ENCODE results near the gene ATP10A. TPM values are rescaled to one million over a fixed set of nuclear protein-coding genes. Genes with fewer than 3 reads are reported as not detected.

Gene ATP10A
- total RNA-seq, 1 donor: 15.8 TPM

GRCh38 chr15:25733036-25733855, 129.9 kb downstream of the ATP10A start:
- H3K4me1 ChIP-seq (ENCODE audit: insufficient read depth, low read length): no peaks in the 10 kb centered on the region
- no peaks in the 10 kb centered on the region for H3K9me3 ChIP-seq (ENCODE audit: low read depth, low read length)
- H3K4me3 ChIP-seq (ENCODE audit: low read length): no peak overlapping the region
- no peaks in the 10 kb centered on the region for H3K27me3 ChIP-seq (ENCODE audit: insufficient read depth, low read length)

- Histone ChIP-seq H3K4me3 (ENCODE audit: low read length) (no peak overlapping the region), H3K4me1 (ENCODE audit: insufficient read depth, low read length) (no peaks in the 10 kb centered on the region), H3K27me3 (ENCODE audit: insufficient read depth, low read length) (no peaks in the 10 kb centered on the region), H3K9me3 (ENCODE audit: low read depth, low read length) (no peaks in the 10 kb centered on the region)
Observed at GRCh38 chr15:25732191-25732590, 130.9 kb downstream of the ATP10A start.

DNA sequence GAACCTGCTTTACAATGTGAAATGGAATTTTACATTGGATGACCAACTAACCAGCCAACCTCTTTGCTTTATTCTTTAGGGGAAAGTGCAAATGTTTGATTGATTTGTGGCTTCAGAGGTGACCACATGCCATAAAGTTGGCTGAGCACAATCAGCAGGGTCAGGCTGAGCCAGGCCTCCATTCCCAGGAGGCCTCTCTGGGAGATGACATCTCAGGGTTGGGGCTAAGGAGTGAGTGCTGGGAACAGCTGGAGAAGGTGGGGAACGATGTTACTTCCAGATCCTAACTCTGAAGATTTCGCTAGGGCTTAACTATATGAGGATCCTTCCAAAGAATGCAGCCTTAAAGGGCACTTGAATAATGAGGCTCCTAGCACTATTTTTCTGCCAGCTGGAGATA, 131.7 kb downstream of the ATP10A start:
- no peaks in the 10 kb centered on the region for H3K9me3 ChIP-seq (ENCODE audit: low read depth, low read length)
- no peaks in the 10 kb centered on the region for H3K27me3 ChIP-seq (ENCODE audit: insufficient read depth, low read length)
- no peaks in the 10 kb centered on the region for H3K4me1 ChIP-seq (ENCODE audit: insufficient read depth, low read length)
- H3K4me3 ChIP-seq (ENCODE audit: low read length): no peak overlapping the region

- Histone ChIP-seq H3K27me3 (ENCODE audit: insufficient read depth, low read length) (no peaks in the 10 kb centered on the region), H3K4me3 (ENCODE audit: low read length) (no peak overlapping the region), H3K9me3 (ENCODE audit: low read depth, low read length) (no peaks in the 10 kb centered on the region), H3K4me1 (ENCODE audit: insufficient read depth, low read length) (no peaks in the 10 kb centered on the region)
Observed at GRCh38 chr15:25730918-25731317, 132.2 kb downstream of the ATP10A start.

DNA sequence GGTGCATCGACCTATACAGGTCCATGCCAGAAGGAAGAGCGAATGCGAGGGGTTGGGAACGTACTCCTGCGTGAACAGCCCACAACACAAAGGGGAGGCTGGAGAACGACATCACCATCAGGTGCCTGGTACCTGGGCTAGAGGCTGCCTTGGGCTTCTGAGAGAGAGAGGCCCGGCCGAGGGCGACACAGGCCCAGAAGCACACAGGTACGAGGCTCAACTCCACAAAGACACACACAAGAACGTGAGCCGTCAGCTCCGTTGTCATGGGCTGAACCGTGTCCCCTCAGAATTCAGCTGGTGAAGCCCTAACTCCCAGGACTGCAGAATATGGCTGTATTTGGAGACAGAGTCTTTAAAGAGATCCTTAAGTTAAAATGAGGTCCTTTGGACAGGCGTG, 134.3 kb downstream of the ATP10A start:
- Histone ChIP-seq H3K4me3 (ENCODE audit: low read length) (no peak overlapping the region), H3K9me3 (ENCODE audit: low read depth, low read length) (no peaks in the 10 kb centered on the region), H3K4me1 (ENCODE audit: insufficient read depth, low read length) (no peaks in the 10 kb centered on the region), H3K27me3 (ENCODE audit: insufficient read depth, low read length) (no peaks in the 10 kb centered on the region)

GRCh38 chr15:25727867-25728600, 135.1 kb downstream of the ATP10A start:
- no peaks in the 10 kb centered on the region for H3K27me3 ChIP-seq (ENCODE audit: insufficient read depth, low read length)

GRCh38 chr15:25727116-25727515, 136.0 kb downstream of the ATP10A start:
- Histone ChIP-seq H3K27me3 (ENCODE audit: insufficient read depth, low read length) (no peaks in the 10 kb centered on the region), H3K4me3 (ENCODE audit: low read length) (no peak overlapping the region), H3K9me3 (ENCODE audit: low read depth, low read length) (no peaks in the 10 kb centered on the region), H3K4me1 (ENCODE audit: insufficient read depth, low read length) (no peaks in the 10 kb centered on the region)

More at GRCh38 chr15:25727867-25728600, 135.1 kb downstream of the ATP10A start:
- no peak overlapping the region for H3K4me3 ChIP-seq (ENCODE audit: low read length)
- no peaks in the 10 kb centered on the region for H3K4me1 ChIP-seq (ENCODE audit: insufficient read depth, low read length)
- H3K9me3 ChIP-seq (ENCODE audit: low read depth, low read length): no peaks in the 10 kb centered on the region

DNA sequence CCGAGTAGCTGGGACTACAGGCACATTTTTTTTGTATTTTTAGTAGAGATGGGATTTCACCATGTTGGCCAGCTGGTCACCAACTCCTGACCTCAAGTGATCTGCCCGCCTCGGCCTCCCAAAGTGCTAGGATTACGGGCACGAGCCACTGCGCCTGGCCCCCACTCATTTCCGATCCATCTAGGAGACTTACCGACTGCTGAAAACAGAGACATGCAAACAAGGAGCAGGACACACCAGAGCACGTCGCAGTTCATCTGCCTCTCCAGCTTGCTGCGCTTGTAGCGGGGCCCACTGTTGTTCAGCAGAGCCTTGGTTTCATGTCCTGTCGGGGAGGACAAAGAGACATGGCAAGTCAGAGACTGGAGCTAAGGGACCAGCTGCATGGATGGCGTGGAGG, 137.4 kb downstream of the ATP10A start:
- H3K27me3 ChIP-seq (ENCODE audit: insufficient read depth, low read length): no peaks in the 10 kb centered on the region
- no peaks in the 10 kb centered on the region for H3K9me3 ChIP-seq (ENCODE audit: low read depth, low read length)
- H3K4me1 ChIP-seq (ENCODE audit: insufficient read depth, low read length): no peaks in the 10 kb centered on the region
- H3K4me3 ChIP-seq (ENCODE audit: low read length): no peak overlapping the region

DNA sequence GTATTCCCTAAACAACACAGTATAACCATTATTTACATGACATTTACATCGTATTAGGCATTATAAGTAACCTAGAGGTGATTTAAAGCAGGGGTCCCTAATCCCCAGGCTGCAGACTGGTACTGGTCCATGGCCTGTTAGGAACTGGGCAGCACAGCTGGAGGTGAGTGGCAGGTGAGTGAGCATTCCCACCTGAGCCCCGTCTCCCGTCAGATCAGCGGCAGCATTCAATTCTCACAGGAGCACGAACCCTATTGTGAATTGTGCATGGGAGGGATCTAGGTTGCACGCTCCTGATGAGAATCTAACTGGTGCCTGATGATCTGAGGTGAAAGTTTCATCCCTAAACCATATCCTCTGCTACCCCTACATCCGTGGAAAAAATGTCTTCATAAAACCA, 138.2 kb downstream of the ATP10A start:
- no peaks in the 10 kb centered on the region for H3K4me1 ChIP-seq (ENCODE audit: insufficient read depth, low read length)
- H3K9me3 ChIP-seq (ENCODE audit: low read depth, low read length): no peaks in the 10 kb centered on the region
- H3K4me3 ChIP-seq (ENCODE audit: low read length): no peak overlapping the region
- no peaks in the 10 kb centered on the region for H3K27me3 ChIP-seq (ENCODE audit: insufficient read depth, low read length)

- Histone ChIP-seq H3K27me3 (ENCODE audit: insufficient read depth, low read length) (no peaks in the 10 kb centered on the region), H3K4me1 (ENCODE audit: insufficient read depth, low read length) (no peaks in the 10 kb centered on the region), H3K4me3 (ENCODE audit: low read length) (no peak overlapping the region), H3K9me3 (ENCODE audit: low read depth, low read length) (no peaks in the 10 kb centered on the region)
Observed at GRCh38 chr15:25721605-25721955, 141.5 kb downstream of the ATP10A start.

GRCh38 chr15:25719101-25719985, 143.8 kb downstream of the ATP10A start:
- H3K27me3 ChIP-seq (ENCODE audit: insufficient read depth, low read length): no peaks in the 10 kb centered on the region
- H3K9me3 ChIP-seq (ENCODE audit: low read depth, low read length): no peaks in the 10 kb centered on the region
- H3K4me3 ChIP-seq (ENCODE audit: low read length): no peak overlapping the region
- no peaks in the 10 kb centered on the region for H3K4me1 ChIP-seq (ENCODE audit: insufficient read depth, low read length)

DNA sequence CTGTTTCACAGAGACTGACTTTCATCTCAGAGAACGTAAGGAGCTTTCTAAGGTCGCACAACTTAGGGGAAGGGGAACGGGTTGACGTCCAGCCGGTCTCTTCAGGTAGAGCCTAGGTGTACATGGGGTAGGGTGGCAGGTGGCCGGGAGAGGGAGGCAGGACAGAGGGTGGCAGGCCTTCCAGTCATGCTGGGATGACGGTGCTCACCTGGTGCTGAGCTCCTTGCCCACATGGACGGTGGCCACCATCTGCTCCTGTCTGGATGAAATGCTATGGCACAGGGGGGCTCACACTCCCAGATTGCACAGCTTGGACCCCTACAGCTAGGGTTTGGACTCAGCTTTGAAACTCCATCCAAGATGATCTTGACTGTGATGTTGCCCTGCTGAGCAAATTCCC, 144.5 kb downstream of the ATP10A start:
- Histone ChIP-seq H3K9me3 (ENCODE audit: low read depth, low read length) (no peaks in the 10 kb centered on the region), H3K4me3 (ENCODE audit: low read length) (no peak overlapping the region), H3K27me3 (ENCODE audit: insufficient read depth, low read length) (no peaks in the 10 kb centered on the region), H3K4me1 (ENCODE audit: insufficient read depth, low read length) (no peaks in the 10 kb centered on the region)

- Histone ChIP-seq H3K9me3 (ENCODE audit: low read depth, low read length) (no peaks in the 10 kb centered on the region), H3K4me1 (ENCODE audit: insufficient read depth, low read length) (no peaks in the 10 kb centered on the region), H3K4me3 (ENCODE audit: low read length) (no peak overlapping the region), H3K27me3 (ENCODE audit: insufficient read depth, low read length) (no peaks in the 10 kb centered on the region)
Observed at GRCh38 chr15:25718169-25718536, 145.0 kb downstream of the ATP10A start.

- H3K9me3 ChIP-seq (ENCODE audit: low read depth, low read length): no peaks in the 10 kb centered on the region
- H3K27me3 ChIP-seq (ENCODE audit: insufficient read depth, low read length): no peaks in the 10 kb centered on the region
- no peak overlapping the region for H3K4me3 ChIP-seq (ENCODE audit: low read length)
- no peaks in the 10 kb centered on the region for H3K4me1 ChIP-seq (ENCODE audit: insufficient read depth, low read length)
Observed at GRCh38 chr15:25717457-25718168, 145.5 kb downstream of the ATP10A start.

GRCh38 chr15:25717127-25717456, 146.0 kb downstream of the ATP10A start:
- H3K4me1 ChIP-seq (ENCODE audit: insufficient read depth, low read length): no peaks in the 10 kb centered on the region
- H3K9me3 ChIP-seq (ENCODE audit: low read depth, low read length): no peaks in the 10 kb centered on the region
- H3K4me3 ChIP-seq (ENCODE audit: low read length): no peak overlapping the region
- no peaks in the 10 kb centered on the region for H3K27me3 ChIP-seq (ENCODE audit: insufficient read depth, low read length)
